GM21717 (cell line): Measurements from ENCODE around the gene KNDC1.
"Not testable (repeated sequence)": the region's sequence is repeated elsewhere in the genome, so short reads cannot be mapped to it uniquely, and the experiment has no call there.

ENCODE experiments used
- ATAC-seq: cut with Tn5 transposase; IDR thresholded peaks from one replicate; pipeline ENCODE4 v1.9.1; 2021; ENCODE audit warnings: mild to moderate bottlenecking, moderate library complexity; ENCODE audit not compliant: unreplicated experiment

KNDC1 gene

DNA sequence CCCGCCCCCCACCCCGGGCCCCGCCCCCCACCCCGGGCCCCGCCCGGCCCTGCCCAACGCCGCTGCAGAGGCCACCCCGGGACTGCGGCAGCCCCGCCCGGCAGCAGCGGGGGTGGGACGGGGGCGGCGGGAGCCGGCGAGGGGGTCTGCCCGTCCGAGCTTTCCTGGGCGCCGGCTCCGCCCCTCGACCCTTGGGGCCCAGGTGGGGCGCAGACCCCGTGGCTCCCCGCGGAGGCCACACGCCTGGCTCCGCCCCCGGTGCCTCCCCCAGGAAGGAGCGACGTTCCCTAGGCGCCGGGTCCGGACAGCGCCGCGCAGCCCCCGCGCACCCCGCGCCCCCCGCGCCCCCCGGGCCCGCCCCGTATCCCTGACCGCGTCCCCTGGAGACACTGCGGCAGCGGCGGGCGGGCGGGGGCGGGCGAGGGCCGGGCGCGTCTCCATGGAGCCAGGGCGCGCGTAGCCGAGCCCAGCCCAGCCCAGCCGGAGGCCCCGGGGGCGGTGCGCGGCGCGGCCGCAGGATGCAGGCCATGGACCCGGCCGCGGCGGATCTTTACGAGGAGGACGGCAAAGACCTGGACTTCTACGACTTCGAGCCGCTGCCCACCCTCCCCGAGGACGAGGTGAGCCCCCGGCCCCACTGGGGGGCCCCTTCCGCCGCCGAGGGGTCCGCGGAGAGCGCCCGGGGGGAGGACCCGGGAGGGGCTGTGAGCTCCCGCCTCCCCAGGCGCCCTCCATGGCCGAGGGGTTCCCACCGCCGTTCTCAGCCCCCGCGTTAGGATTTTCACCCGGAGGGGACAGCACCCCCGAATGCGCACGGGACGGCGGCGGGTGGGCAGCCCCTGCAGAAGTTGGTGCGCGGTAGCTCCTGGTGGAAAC lies at the start of gene KNDC1:
Gene KNDC1 (plus strand): TSS at position 270 of the 876 bp plus-strand sequence. CDS start 249 bp downstream, at position 519.
- no peak for ATAC-seq

- ATAC-seq, result no peak
Measured at GRCh38 chr10:133110609-133111275, 49.3 kb upstream of the KNDC1 start.

DNA sequence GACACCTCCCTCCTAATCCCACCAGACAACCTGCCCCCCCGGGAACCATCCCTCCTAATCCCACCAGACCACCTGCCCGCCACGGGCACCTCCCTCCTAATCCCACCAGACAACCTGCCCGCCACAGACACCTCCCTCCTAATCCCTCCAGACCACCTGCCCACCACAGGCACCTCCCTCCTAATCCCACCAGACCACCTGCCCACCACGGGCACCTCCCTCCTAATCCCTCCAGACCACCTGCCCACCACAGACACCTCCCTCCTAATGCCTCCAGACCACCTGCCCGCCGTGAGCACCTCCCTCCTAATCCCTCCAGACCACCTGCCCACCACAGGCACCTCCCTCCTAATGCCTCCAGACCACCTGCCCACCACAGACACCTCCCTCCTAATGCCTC lies 48.4 kb upstream of the KNDC1 start:
- ATAC-seq, result not testable (repeated sequence)

GRCh38 chr10:133113146-133113830 lies 46.7 kb upstream of the KNDC1 start:
- ATAC-seq, result no peak

DNA sequence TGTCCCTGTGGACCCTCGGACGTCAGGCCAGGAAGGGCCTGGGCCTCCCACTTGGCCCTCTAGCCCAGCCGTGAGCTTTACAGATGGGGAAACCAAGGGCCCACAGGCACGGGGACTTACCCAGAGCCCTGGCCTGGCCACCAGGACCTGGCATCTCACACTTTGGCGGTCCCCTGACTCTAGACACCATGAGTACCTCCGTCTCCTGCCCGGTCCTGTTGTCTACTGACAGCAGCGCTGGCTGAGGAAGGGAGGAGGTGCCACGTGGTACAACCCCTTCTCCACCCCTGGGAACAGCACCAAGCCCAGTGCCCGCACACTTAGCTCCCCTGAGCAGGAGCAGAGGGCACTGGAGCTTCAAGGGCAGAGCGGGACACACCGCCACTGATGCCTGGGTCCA lies 46.2 kb upstream of the KNDC1 start:
- no peak for ATAC-seq

DNA sequence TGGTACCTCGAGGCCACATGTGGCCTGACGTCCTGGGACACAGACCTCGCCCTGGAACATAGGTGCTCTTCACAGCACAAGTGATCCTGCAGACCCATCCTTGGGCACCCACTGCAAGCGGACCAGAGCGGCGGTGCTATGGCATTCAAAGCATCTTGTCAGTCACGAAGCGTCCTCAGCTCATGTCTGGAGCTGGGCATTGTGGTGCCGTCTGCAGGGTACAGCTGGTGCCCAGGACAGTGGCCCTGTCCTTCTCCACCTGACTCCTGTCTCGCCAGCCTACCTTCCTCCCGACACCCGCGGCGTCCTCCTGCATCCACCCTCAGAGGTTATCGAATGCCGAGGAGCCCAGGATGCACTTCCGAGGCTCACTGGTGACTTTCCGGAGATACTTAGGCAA lies 45.8 kb upstream of the KNDC1 start:
- ATAC-seq, result no peak

GRCh38 chr10:133114726-133115452 lies 45.1 kb upstream of the KNDC1 start:
- ATAC-seq, result no peak

DNA sequence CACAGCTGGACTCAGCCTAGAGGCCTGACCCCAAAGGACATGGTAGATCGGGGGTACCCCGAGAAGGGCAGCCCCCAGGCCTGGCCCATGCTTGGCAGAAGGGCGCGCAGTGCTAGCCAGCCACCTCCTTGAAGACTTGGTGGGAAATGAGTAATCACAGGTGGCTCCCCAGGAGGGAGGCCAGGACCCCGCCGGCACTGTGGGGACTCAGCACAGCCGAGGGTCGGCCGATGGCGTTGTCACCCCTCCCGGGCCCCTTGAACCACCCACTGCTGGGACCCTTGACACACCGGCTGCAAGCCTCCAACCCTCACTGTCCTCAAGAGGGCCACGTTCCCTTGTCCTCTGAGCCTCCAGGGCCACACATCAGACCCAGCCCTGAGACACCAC lies 44.6 kb upstream of the KNDC1 start:
- ATAC-seq, result no peak

DNA sequence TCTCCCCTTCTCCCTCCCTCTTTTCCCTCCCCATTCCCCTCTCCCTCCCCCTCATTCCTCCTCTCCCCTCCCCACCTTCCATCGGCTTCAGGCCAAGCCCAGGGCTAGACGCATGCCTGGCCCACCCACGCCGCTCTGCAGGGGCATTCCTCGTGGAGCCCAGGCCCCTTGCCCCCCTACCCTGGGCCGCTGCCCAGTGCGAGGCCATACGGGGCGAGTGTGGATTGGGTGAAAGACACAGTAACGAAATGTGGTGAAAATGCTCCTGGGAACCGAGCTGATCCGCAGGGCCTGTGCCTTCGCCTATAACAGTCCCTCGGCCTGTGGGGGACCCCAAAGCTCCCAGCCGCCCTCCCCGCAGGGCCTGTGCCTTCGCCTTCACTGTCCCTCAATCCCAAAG lies 44.0 kb upstream of the KNDC1 start:
- ATAC-seq, result no peak

DNA sequence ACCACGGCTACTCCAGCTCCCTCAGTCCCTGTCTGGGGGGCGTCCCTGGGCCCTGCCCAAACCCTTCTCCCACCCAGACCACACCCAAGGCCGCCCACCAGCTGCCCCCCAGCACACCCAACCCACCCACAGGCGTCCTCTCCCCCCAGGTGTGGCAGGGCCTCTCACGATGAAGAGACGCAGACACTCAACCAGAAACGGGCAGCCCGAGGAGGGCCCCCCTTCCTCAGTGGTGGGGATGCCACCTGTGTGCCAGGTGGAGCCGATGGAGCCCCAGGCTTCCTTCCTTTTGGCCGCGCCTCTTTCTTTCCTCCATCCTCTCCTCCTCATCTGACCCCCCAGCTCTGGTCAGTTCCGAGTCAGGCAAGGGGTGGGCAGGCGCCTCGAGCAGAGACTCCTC lies 43.6 kb upstream of the KNDC1 start:
- ATAC-seq, result no peak

DNA sequence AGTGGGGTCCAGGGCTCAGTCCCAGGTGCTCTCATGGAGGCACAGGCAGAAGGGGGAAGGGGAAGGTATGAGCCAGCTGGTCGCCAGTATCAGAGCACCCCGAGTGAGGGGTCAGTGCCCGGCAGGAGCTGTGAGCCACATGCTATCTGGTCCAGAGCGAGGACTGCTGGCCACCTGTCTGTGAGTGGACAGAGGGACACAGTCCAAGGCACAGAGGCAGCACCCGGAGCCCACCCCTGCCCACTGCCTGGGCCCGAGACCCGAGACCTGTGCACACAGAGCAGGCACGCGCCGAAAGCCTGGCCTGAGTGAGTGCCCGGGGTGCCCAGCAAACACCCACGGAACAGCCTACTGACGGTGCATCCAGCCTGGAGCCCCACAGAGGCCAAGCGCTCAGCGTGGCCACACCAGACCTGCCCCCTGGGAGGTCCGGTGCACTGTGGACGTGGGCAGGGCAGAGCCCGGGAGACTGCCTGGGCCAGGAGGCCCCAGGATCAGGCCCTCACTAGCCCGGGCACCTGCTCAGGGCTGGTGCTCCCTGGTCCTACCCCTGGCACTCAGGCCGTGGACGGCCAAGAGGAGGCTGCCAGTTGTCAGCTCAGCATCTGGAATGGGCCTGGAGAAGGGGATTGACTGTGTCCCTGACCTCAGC lies 42.9 kb upstream of the KNDC1 start:
- no peak for ATAC-seq

- ATAC-seq, result no peak
Measured at GRCh38 chr10:133117688-133118071, 42.3 kb upstream of the KNDC1 start.

DNA sequence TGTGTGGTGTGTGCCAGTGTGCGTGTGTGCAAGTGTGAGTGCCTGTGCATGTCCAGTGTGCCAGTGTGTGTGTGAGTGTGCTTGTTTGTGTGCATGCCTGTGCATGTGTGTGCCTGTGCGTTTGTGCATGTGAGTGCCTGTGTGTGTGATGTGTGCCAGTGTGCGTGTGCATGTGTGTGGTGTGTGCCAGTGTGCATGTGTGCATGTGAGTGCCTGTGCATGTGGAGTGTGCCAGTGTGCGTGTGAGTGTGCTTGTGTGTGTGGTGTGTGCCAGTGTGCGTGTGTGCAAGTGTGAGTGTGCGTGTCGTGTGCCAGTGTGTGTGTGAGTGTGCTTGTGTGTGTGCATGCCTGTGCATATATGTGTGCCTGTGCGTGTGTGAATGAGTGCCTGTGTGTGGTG lies 38.5 kb upstream of the KNDC1 start:
- ATAC-seq, result no peak

- ATAC-seq, result no peak
Measured at GRCh38 chr10:133122171-133122935, 37.7 kb upstream of the KNDC1 start.

- no peak for ATAC-seq
Measured at GRCh38 chr10:133123050-133123745, 36.8 kb upstream of the KNDC1 start.

DNA sequence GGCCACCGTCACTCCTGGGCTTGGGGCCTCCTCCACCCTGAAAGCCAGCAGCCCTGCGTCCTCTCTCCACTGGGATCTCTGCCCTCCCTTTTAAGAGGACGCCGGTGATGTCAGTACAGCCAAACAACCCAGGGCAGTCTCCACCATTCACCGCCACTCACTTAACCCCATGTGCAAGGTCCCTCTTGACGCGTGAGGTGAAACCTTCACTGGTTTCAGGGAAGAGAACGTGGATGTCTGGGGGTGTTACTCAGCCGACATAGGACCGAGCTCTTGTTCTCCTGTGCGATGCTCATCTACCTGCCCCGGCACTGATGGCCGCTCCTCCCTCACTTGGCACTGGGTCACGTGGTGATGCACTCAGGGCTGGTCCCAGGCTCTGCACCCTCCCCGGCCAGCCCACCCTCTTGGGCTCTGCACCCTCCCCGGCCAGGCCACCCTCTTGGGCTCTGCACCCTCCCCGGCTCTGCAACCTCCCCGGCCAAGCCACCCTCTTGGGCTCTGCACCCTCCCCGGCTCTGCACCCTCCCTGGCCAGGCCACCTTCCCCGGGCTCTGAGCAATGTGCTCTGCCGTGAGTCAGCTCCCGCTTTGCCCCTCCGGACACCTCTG lies 36.2 kb upstream of the KNDC1 start:
- no peak for ATAC-seq

- ATAC-seq, result no peak
Measured at GRCh38 chr10:133124357-133125211, 35.4 kb upstream of the KNDC1 start.

DNA sequence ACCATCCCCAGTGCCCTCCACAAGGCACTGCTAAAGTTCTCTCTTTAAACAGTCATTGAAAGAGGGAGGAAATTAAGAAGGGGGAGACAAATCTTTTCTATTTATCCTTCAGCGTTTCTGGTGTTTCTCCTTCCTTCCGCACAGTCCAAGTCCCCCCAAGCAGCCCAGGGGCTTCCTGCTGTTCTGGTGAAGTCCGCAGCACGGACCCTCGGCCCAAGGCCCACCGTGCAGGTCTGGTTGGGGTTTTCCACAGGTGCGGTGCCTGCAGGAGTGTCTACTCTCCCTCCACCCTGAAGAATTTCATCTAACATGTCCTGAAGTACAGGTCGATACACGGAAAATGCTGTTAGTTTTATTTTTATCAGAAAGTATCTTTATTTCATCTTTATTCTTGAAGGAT lies 34.1 kb upstream of the KNDC1 start:
- ATAC-seq, result no peak
